ENCODE measurements around the gene CAMK1. TPM values are rescaled to one million over a fixed set of nuclear protein-coding genes. Genes with fewer than 3 reads are reported as not detected.

CAMK1 gene
- total and polyA plus RNA-seq, 9 of the 15 experiments (the other 6 are each of a cell fraction or from before 2014, with no cell fraction given), result 0.23 to 10.7 (median 6.0) TPM

- no peak for TF ChIP-seq ZFP91 (CRISPR knock-in tag; IDR thresholded peaks at IDR 0.05)
- 0 out of 2 replicates have a peak, but pooled peaks have one; percentile 20 for TF ChIP-seq CREB3 (tag; conservative IDR thresholded peaks at IDR 0.05; ENCODE audit: low read depth)
- 0 out of 2 replicates have a peak, but pooled peaks have one; percentile 27 for TF ChIP-seq PYGO2 (tag; IDR thresholded peaks at IDR 0.05)
- peak; percentile 18; the same call in 1 of the 2 replicates for TF ChIP-seq MTA3 (IDR thresholded peaks at IDR 0.05; ENCODE audit: borderline replicate concordance)
- TF ChIP-seq LEF1 (IDR thresholded peaks at IDR 0.05), result peak; percentile 58
- TF ChIP-seq CBX3 (IDR thresholded peaks at IDR 0.05; ENCODE audit: borderline replicate concordance in 1 of 2, low read length in 2 of 2), result peak in 1 of 2 experiments; percentile 57; a peak in 1 of 3 replicates
- TF ChIP-seq BCLAF1 (IDR thresholded peaks at IDR 0.05; ENCODE audit: borderline replicate concordance in 1 of 2, control insufficient read depth in 1 of 2, low read depth in 2 of 2, low read length in 1 of 2), result no peak
- TF ChIP-seq TCF7 (IDR thresholded peaks at IDR 0.05; ENCODE audit: borderline replicate concordance), result no peak
- 0 out of 2 replicates have a peak, but pooled peaks have one; percentile 20 for TF ChIP-seq BCL6 (CRISPR knock-in tag; IDR thresholded peaks at IDR 0.05)
- peak; percentile 72; the same call in 1 of the 2 replicates for TF ChIP-seq PHF8 (IDR thresholded peaks at IDR 0.05; ENCODE audit: borderline replicate concordance, low read length)
- no peak for TF ChIP-seq RFX5 (IDR thresholded peaks at IDR 0.05; ENCODE audit: low read depth, low read length)
- peak; percentile 66; the same call in 1 of the 2 replicates for TF ChIP-seq POLR2A (conservative IDR thresholded peaks at IDR 0.05)
- peak in 1 of 2 experiments; percentile 68; a peak in 1 of 4 replicates for TF ChIP-seq ARNT (IDR thresholded peaks at IDR 0.05)
- 0 out of 2 replicates have a peak, but pooled peaks have one; percentile 47 for TF ChIP-seq DNMT1 (IDR thresholded peaks at IDR 0.05)
- peak; percentile 29 for TF ChIP-seq HDAC3 (IDR thresholded peaks at IDR 0.05; ENCODE audit: borderline replicate concordance, partially characterized antibody)
- TF ChIP-seq ZBTB26 (CRISPR knock-in tag; IDR thresholded peaks at IDR 0.05), result 0 out of 2 replicates have a peak, but pooled peaks have one; percentile 41
- peak; percentile 62; the same call in 1 of the 2 replicates for TF ChIP-seq PHB (CRISPR knock-in tag; IDR thresholded peaks at IDR 0.05)
- TF ChIP-seq NBN (IDR thresholded peaks at IDR 0.05; ENCODE audit: low read depth), result 0 out of 2 replicates have a peak, but pooled peaks have one; percentile 25
- no peak for TF ChIP-seq ID3 (CRISPR knock-in tag; IDR thresholded peaks at IDR 0.05)
- TF ChIP-seq ID3 (tag; IDR thresholded peaks at IDR 0.05), result 0 out of 2 replicates have a peak, but pooled peaks have one; percentile 54
- TF ChIP-seq HDAC2 (IDR thresholded peaks at IDR 0.05), result peak; percentile 86
Measured at GRCh38 chr3:9791790-9792404, 22.1 kb upstream of the CAMK1 start (continued).
